Peyer's patch (tissue), 4 donors: ENCODE data around the gene ACTR10. TPM values are rescaled to one million over a fixed set of nuclear protein-coding genes. Genes with fewer than 3 reads are reported as not detected.
A peak's percentile ranks its signal among the peaks of the same experiment; 100 is the strongest.

ENCODE experiments used
- DNase-seq, 3 donors: peaks; one replicate each; pipeline ENCODE4 v3.0.0-alpha.2; 2017 to 2019
- H3K27ac ChIP-seq, 4 donors: fragments of 200-600 bp; sonication (generic); one replicate each; pipeline ENCODE4 v1.5.1; 2016 to 2019
- H3K27me3 ChIP-seq, 2 donors: fragments of 200-600 bp; sonication (generic); one replicate each; pipeline ENCODE4 v1.5.1; 2019
- H3K36me3 ChIP-seq, 3 donors: fragments of 200-600 bp; sonication (generic); one replicate each; pipeline ENCODE4 v1.5.1; 2016 to 2019
- H3K4me1 ChIP-seq, 4 donors: fragments of 200-600 bp; sonication (generic); one replicate each; pipeline ENCODE4 v1.5.1; 2016 to 2019
- H3K4me3 ChIP-seq, 4 donors: fragments of 200-600 bp; sonication (generic); 1 replicate in 3 of 4; 2 replicates in 1 of 4; pipeline ENCODE4 v1.5.1; 2016 to 2019; ENCODE audit warnings: mild to moderate bottlenecking in 1 of 4
- H3K9me3 ChIP-seq, 4 donors: fragments of 200-600 bp; sonication (generic); one replicate each; pipeline ENCODE4 v1.5.1; 2016 to 2019; ENCODE audit warnings: mild to moderate bottlenecking in 1 of 4
- POLR2A ChIP-seq, 2 donors: fragments of 450-650 bp; IDR thresholded peaks; one replicate each; pipeline ENCODE4 v1.5.1; 2017; ENCODE audit warnings: antibody characterized with exemption in 2 of 2, mild to moderate bottlenecking in 2 of 2, moderate library complexity in 2 of 2
- total RNA-seq, 4 donors: library from RNA; depleted of rRNA; stranded (reverse); fragments of >200 nt; gene quantifications; one replicate each; pipeline ENCODE4 v1.1.0, GENCODE V29; 2016
- TF ChIP-seq, protein P1 (sequence below), 6 experiments: fragments of 450-650 bp in 4 of 6; fragments of 200-600 bp in 2 of 6; sonication (generic) in 1 of 6; IDR thresholded peaks; one replicate each; pipeline ENCODE4 v1.5.1; 2017 to 2019; ENCODE audit warnings: antibody characterized with exemption in 6 of 6, mild to moderate bottlenecking in 3 of 6, moderate library complexity in 1 of 6

ACTR10 gene
- total RNA-seq, 4 donors from 2014 or later: 37.1 to 70.6 (median 44.9) TPM

DNA sequence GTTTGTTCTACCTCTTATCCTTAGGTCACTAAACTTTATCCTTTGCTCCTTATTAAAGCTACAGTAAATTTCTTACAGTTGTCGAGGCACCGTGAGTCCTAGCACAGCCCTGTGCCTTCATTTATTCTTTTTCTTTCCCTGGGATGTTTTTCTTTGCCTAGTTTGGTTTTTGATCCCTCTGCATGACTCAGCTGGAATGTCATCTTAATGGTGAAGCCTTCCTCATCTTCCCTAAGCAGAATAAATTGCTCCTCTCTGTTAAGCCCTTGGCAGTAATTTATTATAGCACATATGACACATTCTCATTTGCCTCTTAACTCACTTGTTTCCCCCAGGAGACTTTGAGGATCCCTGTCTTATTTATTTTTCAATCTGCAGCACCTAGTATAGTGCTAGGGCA is 16.6 kb downstream of the ACTR10 start:
- TF ChIP-seq, protein P1, sequence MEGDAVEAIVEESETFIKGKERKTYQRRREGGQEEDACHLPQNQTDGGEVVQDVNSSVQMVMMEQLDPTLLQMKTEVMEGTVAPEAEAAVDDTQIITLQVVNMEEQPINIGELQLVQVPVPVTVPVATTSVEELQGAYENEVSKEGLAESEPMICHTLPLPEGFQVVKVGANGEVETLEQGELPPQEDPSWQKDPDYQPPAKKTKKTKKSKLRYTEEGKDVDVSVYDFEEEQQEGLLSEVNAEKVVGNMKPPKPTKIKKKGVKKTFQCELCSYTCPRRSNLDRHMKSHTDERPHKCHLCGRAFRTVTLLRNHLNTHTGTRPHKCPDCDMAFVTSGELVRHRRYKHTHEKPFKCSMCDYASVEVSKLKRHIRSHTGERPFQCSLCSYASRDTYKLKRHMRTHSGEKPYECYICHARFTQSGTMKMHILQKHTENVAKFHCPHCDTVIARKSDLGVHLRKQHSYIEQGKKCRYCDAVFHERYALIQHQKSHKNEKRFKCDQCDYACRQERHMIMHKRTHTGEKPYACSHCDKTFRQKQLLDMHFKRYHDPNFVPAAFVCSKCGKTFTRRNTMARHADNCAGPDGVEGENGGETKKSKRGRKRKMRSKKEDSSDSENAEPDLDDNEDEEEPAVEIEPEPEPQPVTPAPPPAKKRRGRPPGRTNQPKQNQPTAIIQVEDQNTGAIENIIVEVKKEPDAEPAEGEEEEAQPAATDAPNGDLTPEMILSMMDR (IDR thresholded peaks at IDR 0.05): no peak
- no peak for TF ChIP-seq POLR2A (IDR thresholded peaks at IDR 0.05)
- Histone ChIP-seq H3K4me1 (no peaks in the 10 kb centered on the region), H3K36me3 (peaks cover 0 to 79% (median 0%) of the 10 kb centered on the region in 3 donors), H3K9me3 (no peaks in the 10 kb centered on the region), H3K4me3 (no peak overlapping the region), H3K27me3 (no peaks in the 10 kb centered on the region), H3K27ac (no peak overlapping the region)
- DNase-seq: no peak

DNA sequence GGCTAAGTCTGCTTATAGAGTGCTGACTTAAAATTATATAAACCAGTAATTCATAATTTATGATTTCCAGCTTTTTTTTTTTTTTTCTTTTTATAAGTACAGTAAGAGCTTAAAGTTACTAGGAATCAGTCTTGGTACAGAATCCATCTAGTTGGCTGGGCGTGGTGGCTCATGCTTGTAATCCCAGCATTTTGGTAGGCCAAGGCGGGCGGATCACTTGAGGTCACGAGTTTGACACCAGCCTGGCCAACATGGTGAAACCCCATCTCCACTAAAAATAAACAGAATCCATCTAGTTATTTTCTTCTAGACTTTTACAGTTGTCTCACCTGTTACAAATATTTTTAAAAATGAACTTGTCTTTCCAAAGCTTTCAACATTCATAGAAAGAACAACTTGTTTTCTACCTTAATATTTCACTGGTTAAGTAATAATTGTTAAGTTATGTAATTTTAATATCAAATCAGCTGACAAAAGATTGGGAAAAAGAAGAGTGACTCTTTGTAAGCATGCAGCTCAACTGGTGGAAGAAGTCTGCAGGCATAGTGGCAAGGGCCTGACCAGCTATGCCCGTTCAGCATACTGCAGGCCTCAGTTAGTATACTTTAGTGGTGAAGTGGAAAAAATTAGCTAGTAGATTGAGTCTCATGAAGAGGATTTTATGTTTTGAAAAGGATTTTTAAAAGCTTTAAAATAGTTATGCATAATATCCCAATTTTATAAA is 27.3 kb downstream of the ACTR10 start:
- no peak for TF ChIP-seq POLR2A (IDR thresholded peaks at IDR 0.05)
- TF ChIP-seq, protein P1 (IDR thresholded peaks at IDR 0.05): no peak
- Histone ChIP-seq H3K4me3 (no peak overlapping the region), H3K4me1 (no peaks in the 10 kb centered on the region), H3K27me3 (no peaks in the 10 kb centered on the region), H3K27ac (no peak overlapping the region), H3K36me3 (peaks cover 0 to 62% (median 0%) of the 10 kb centered on the region in 3 donors), H3K9me3 (no peaks in the 10 kb centered on the region)
- no peak for DNase-seq

DNA sequence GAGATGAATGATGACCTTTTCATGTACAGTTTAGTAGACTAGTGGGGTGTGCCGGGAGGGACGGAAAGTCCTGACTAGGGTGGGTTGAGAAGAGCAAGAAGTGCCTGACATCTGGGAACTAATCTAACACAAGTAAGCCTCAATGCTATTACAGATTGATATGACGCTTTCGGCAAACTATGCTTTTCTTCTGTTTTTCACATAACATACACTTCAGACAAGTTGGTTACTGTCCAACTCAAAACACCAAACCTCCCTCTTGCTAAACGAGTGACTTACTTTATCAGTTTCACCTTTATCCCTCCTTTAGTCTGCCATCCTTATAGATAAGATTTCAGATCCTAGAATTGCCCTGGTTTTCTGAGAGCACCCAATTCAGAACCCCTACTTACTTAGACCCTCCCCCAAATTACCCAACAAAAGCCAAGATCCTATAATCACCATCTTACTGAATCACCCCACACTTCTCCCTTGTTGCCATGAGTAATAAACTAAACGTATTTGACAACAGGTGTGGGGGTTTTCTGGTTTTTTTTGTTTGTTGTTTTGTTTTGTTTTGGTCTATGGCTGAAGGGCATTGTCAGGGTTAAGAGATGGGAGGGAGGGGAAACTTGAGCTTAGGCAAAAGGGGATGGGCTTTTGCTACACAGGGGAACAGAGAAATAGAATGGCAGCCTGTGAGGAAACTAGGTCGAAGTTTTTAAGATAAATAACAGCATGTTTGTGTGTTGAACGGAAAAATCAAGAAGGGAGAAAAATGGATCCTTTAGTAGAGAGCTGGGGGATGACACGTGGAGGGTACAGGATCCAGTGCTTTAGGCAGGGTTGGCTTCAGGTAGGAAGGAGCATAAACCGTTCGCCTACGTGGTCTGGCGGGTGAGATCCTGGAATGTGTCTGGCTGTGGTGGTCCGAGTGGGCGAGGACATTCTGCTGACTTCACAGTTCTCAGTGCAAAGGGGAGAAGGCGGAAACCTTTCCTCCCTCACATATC is 38.6 kb downstream of the ACTR10 start:
- DNase-seq: no peak

DNA sequence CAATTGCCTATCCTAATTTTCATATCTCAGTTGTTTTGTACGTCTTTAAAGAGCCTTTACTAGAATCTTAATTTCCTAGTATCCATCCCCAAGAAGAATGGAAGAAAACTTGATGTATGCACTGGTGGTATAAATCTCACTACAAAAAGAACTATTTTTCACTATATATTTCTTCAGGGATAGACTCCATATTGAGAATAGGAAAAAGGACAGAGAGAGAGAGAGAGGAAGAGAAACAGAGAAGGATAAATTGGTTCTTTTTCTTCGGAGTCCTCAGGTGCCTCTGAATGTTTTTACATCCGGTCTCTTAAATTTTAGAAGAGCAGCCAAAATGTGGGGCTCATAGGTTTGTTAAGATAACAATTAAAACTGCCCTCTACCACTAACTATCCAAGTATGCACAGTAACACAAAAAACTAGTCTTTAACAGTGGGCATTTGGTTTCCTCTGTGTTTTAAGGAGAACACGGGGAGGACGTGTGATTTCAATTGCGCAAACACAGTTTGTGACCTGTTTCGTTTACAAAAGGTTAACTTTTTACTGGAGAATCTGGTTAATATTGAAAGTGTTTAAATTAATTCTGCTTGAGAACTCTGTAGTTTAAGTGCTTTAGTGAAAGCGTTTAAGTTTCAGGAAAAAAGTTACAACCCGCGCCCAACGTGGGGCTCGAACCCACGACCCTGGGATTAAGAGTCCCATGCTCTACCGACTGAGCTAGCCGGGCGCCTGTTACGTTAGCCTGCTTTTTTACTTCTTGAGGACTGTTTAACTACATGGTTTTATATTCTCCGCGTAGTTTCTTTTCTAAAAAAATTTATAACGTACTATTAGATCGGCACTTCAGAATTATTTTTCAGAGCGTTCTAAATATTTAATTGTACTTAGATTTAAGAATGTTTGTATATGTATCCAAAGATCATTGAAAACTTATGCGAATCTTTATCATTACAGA is 39.6 kb downstream of the ACTR10 start:
- Histone ChIP-seq H3K4me1 (peaks cover 0 to 11% (median 0%) of the 10 kb centered on the region in 4 donors), H3K36me3 (no peaks in the 10 kb centered on the region), H3K27me3 (no peaks in the 10 kb centered on the region), H3K9me3 (no peaks in the 10 kb centered on the region), H3K27ac (peak overlapping the region; percentile 68 to 76 (median 72)), H3K4me3 (peak overlapping the region; percentile 41 to 63 (median 56))
- no peak for TF ChIP-seq POLR2A (IDR thresholded peaks at IDR 0.05)
- TF ChIP-seq, protein P1 (IDR thresholded peaks at IDR 0.05): peak in 1 of 6 experiments; percentile 7
- peak; percentile 75 to 89 (median 77) for DNase-seq

More for the DNA sequence above, 38.6 kb downstream of the ACTR10 start:
- Histone ChIP-seq H3K9me3 (no peaks in the 10 kb centered on the region), H3K27ac (peak overlapping the region; percentile 63 to 76 (median 69)), H3K27me3 (no peaks in the 10 kb centered on the region), H3K4me1 (peaks cover 0 to 9% (median 0%) of the 10 kb centered on the region in 4 donors), H3K4me3 (peak overlapping the region; percentile 41 to 63 (median 56)), H3K36me3 (peaks cover 0 to 5% (median 0%) of the 10 kb centered on the region in 3 donors)
- TF ChIP-seq POLR2A (IDR thresholded peaks at IDR 0.05): no peak
- TF ChIP-seq, protein P1 (IDR thresholded peaks at IDR 0.05): no peak
